HepG2 (cell line): Measurements from ENCODE around the gene WNT2. TPM values are rescaled to one million over a fixed set of nuclear protein-coding genes. Genes with fewer than 3 reads are reported as not detected.

Source experiments
- ATAC-seq: fragments of 200-7000 bp; cut with Tn5 transposase; 3 replicates; pipeline ENCODE4 v1.9.1; 2020; ENCODE audit warnings: mild to moderate bottlenecking, moderate library complexity
- BruUV-seq: library from RNA; stranded (reverse); fragments of 400-500 nt; replicated peaks from 2 replicates; lab custom pipeline; 2021; lab: Mats Ljungman, UMichigan
- CTCF ChIA-PET: fragments of 300-600 bp; formaldehyde crosslinking; extraction: SDS; loops from one replicate; lab custom pipeline; 2021; ENCODE audit warnings: low total read pairs, inconsistent platforms, low intra/inter-chr PET ratio; lab: Yijun Ruan, JAX
- POLR2A ChIA-PET: fragments of 350-600 bp; sonication (Branson Sonifier 250); formaldehyde crosslinking; loops from one replicate; lab custom pipeline; 2020; ENCODE audit warnings: antibody characterized with exemption, inconsistent platforms; lab: Yijun Ruan, JAX
- DNase-seq: peaks from one replicate; pipeline ENCODE4 v3.0.0-alpha.2; 2015; ENCODE audit warnings: low spot score
- FAIRE-seq: peaks from 3 replicates; lab custom pipeline; 2011; peaks lifted over from hg19 to GRCh38; lab: Jason Lieb, UNC
- H2AFZ ChIP-seq: one replicate; pipeline ENCODE4 v1.6.1; 2011; ENCODE audit warnings: low read length, inconsistent platforms
- H3K27ac ChIP-seq: fragments of 300-600 bp; 3 replicates; pipeline ENCODE4 v1.8.0; 2011; ENCODE audit warnings: mixed run types, mild to moderate bottlenecking, mixed read lengths, low read length, inconsistent platforms; ENCODE audit not compliant: insufficient read depth; ENCODE audit errors: extremely low read length
- H3K27me3 ChIP-seq, 2 experiments: fragments of 200-600 bp in 1 of 2; 2 replicates in 1 of 2; 3 replicates in 1 of 2; pipeline versions ENCODE4 v1.6.0 to v1.8.0; 2011; ENCODE audit warnings: low read length in 2 of 2, mild to moderate bottlenecking in 2 of 2, moderate library complexity in 2 of 2, inconsistent platforms in 1 of 2; ENCODE audit not compliant: insufficient read depth in 2 of 2, control insufficient read depth in 1 of 2
- H3K36me3 ChIP-seq, 2 experiments: fragments of 200-600 bp in 1 of 2; replicated peaks in 1 of 2; 2 replicates in 1 of 2; 3 replicates in 1 of 2; pipeline versions ENCODE4 v1.5.1 to v1.8.0; 2011; ENCODE audit warnings: low read length in 2 of 2, inconsistent platforms in 1 of 2; ENCODE audit not compliant: insufficient read depth in 2 of 2, control insufficient read depth in 1 of 2
- H3K4me1 ChIP-seq: 2 replicates; pipeline ENCODE4 v1.5.1; 2012; ENCODE audit warnings: low read length, inconsistent platforms; ENCODE audit not compliant: insufficient read depth
- H3K4me2 ChIP-seq: 2 replicates; pipeline ENCODE4 v1.6.0; 2011; ENCODE audit warnings: low read depth, low read length, inconsistent platforms
- H3K4me3 ChIP-seq, 3 experiments: fragments of 200-600 bp in 1 of 3; sonication (generic), shearing (Covaris generic) in 1 of 3; replicated peaks in 1 of 3; 2 replicates each; pipeline ENCODE4 v1.5.1; 2011 to 2016; ENCODE audit warnings: low read length in 3 of 3, inconsistent platforms in 2 of 3, low read depth in 2 of 3, mild to moderate bottlenecking in 2 of 3, control low read depth in 1 of 3, mixed read lengths in 1 of 3; ENCODE audit not compliant: insufficient read depth in 1 of 3
- H3K79me2 ChIP-seq: one replicate; pipeline ENCODE4 v1.6.1; 2011; ENCODE audit warnings: low read length, inconsistent platforms; ENCODE audit not compliant: insufficient read depth
- H3K9ac ChIP-seq: 2 replicates; pipeline ENCODE4 v1.6.0; 2011; ENCODE audit warnings: mild to moderate bottlenecking, low read depth, low read length, inconsistent platforms; ENCODE audit not compliant: insufficient read depth
- H3K9me3 ChIP-seq: 2 replicates; pipeline ENCODE4 v1.5.1; 2012; ENCODE audit warnings: mild to moderate bottlenecking, low read length
- H4K20me1 ChIP-seq: 2 replicates; pipeline ENCODE4 v1.6.0; 2011; ENCODE audit warnings: inconsistent platforms, mild to moderate bottlenecking, low read length, moderate library complexity; ENCODE audit not compliant: insufficient read depth
- CCAR2 ChIP-seq: fragments of 200-400 bp; formaldehyde crosslinking; optimal IDR thresholded peaks from 2 replicates; pipeline ENCODE3; 2018; ENCODE audit warnings: low read depth, mild to moderate bottlenecking, low read length, moderate library complexity
- CEBPZ ChIP-seq: IDR thresholded peaks from 2 replicates; pipeline ENCODE4 v1.6.1; 2012; ENCODE audit warnings: low read length, improper control_type of control experiment
- DPF2 ChIP-seq: sonication (generic); formaldehyde crosslinking; IDR thresholded peaks from 2 replicates; pipeline ENCODE4 v1.4.0; 2020; ENCODE audit warnings: mild to moderate bottlenecking, low read depth, missing genetic modification reagents, borderline replicate concordance
- ELF3 ChIP-seq: IDR thresholded peaks from 2 replicates; pipeline ENCODE4 v1.6.1; 2016; ENCODE audit warnings: missing genetic modification reagents, missing compliant biosample characterization
- ETV6 ChIP-seq: sonication (generic); formaldehyde crosslinking; conservative IDR thresholded peaks from 2 replicates; pipeline ENCODE4 v1.4.0; 2020; ENCODE audit warnings: missing genetic modification reagents
- GATAD2A ChIP-seq: IDR thresholded peaks from 2 replicates; pipeline ENCODE4 v1.6.1; 2016
- GLI4 ChIP-seq: sonication (generic); formaldehyde crosslinking; IDR thresholded peaks from 2 replicates; pipeline ENCODE4 v1.5.1; 2020; ENCODE audit warnings: missing genetic modification reagents, mild to moderate bottlenecking, moderate library complexity, borderline replicate concordance
- KDM4B ChIP-seq: sonication (generic); formaldehyde crosslinking; IDR thresholded peaks from 2 replicates; pipeline ENCODE4 v1.4.0; 2020; ENCODE audit warnings: missing genetic modification reagents
- MLLT10 ChIP-seq: sonication (generic); formaldehyde crosslinking; IDR thresholded peaks from 2 replicates; pipeline ENCODE4 v1.4.0; 2020; ENCODE audit warnings: missing genetic modification reagents
- MTERF4 ChIP-seq: sonication (generic); formaldehyde crosslinking; IDR thresholded peaks from 2 replicates; pipeline ENCODE4 v1.8.0; 2023; ENCODE audit warnings: mild to moderate bottlenecking, missing genetic modification reagents
- NFRKB ChIP-seq: fragments of 450-650 bp; IDR thresholded peaks from 2 replicates; pipeline ENCODE4 v1.6.1; 2017
- NR2F2 ChIP-seq: IDR thresholded peaks from 2 replicates; pipeline ENCODE4 v1.6.1; 2012; ENCODE audit warnings: low read depth, inconsistent platforms, borderline replicate concordance
- PHF21A ChIP-seq: sonication (generic); formaldehyde crosslinking; IDR thresholded peaks from 2 replicates; pipeline ENCODE4 v1.5.0; 2020; ENCODE audit warnings: mild to moderate bottlenecking, missing genetic modification reagents
- POLR2AphosphoS5 ChIP-seq: IDR thresholded peaks from 2 replicates; pipeline ENCODE4 v1.6.1; 2012; ENCODE audit warnings: low read depth, low read length
- RAD51 ChIP-seq: fragments of 450-650 bp; IDR thresholded peaks from 2 replicates; pipeline ENCODE4 v1.6.1; 2016; ENCODE audit warnings: borderline replicate concordance
- TBX2 ChIP-seq: sonication (generic); formaldehyde crosslinking; IDR thresholded peaks from 2 replicates; pipeline ENCODE4 v1.5.0; 2020; ENCODE audit warnings: missing genetic modification reagents, mild to moderate bottlenecking, borderline replicate concordance
- U2AF2 ChIP-seq: fragments of 200-400 bp; formaldehyde crosslinking; IDR thresholded peaks from 2 replicates; pipeline ENCODE4 v1.6.1; 2017; ENCODE audit warnings: low read depth, mild to moderate bottlenecking, low read length
- ZBTB21 ChIP-seq: sonication (generic); formaldehyde crosslinking; IDR thresholded peaks from 2 replicates; pipeline ENCODE4 v1.4.0; 2020; ENCODE audit warnings: missing genetic modification reagents
- ZIK1 ChIP-seq: sonication (generic); formaldehyde crosslinking; IDR thresholded peaks from 2 replicates; pipeline ENCODE4 v1.5.0; 2020; ENCODE audit warnings: mild to moderate bottlenecking, low read depth, missing genetic modification reagents, borderline replicate concordance
- ZNF20 ChIP-seq: sonication (generic); formaldehyde crosslinking; IDR thresholded peaks from 2 replicates; pipeline ENCODE4 v1.4.0; 2020; ENCODE audit warnings: mild to moderate bottlenecking, moderate library complexity, missing genetic modification reagents
- ZNF30 ChIP-seq: sonication (generic); formaldehyde crosslinking; IDR thresholded peaks from 2 replicates; pipeline ENCODE4 v1.5.0; 2020; ENCODE audit warnings: mild to moderate bottlenecking, missing genetic modification reagents
- ZNF670 ChIP-seq: sonication (generic); formaldehyde crosslinking; IDR thresholded peaks from 2 replicates; pipeline ENCODE4 v1.8.0; 2022; ENCODE audit warnings: mild to moderate bottlenecking, missing genetic modification reagents, borderline replicate concordance
- ZNF782 ChIP-seq: sonication (generic); formaldehyde crosslinking; IDR thresholded peaks from 2 replicates; pipeline ENCODE4 v1.4.0; 2020; ENCODE audit warnings: missing genetic modification reagents, mild to moderate bottlenecking, borderline replicate concordance
- ZNF792 ChIP-seq: IDR thresholded peaks from 2 replicates; pipeline ENCODE4 v1.6.1; 2016
- ZSCAN21 ChIP-seq: sonication (generic); formaldehyde crosslinking; IDR thresholded peaks from 2 replicates; pipeline ENCODE4 v1.8.0; 2022; ENCODE audit warnings: mild to moderate bottlenecking, missing genetic modification reagents, moderate library complexity, borderline replicate concordance
- WGBS: methylation state at CpG from one replicate; pipeline ENCODE4 v1.1.6; 2017; ENCODE audit warnings: low lambda C conversion rate; 5-methylcytosine and 5-hydroxymethylcytosine counted together
- in situ Hi-C: cut with HindIII; loops from 2 replicates; pipeline ENCODE4 v1.10.0; 2017; ENCODE audit warnings: low pct_unique_long_range_greater_than_20kb; ENCODE audit not compliant: extremely low pct_ligation_motif_present
- intact Hi-C: fragments of 100-400 bp; cut with micrococcal nuclease; formaldehyde crosslinking; loops from one replicate; pipeline ENCODE4 v1.10.0; 2022; ENCODE audit not compliant: unreplicated experiment
- polyA plus RNA-seq, 8 experiments: library from polyadenylated mRNA; depleted of rRNA in 3 of 8; stranded (reverse) in 7 of 8; unstranded in 1 of 8; fragments of >200 nt; fragmentation: Illumina TruSeq in 4 of 8; extraction: Trizol in 4 of 8; gene quantifications; 2 replicates each; pipeline versions ENCODE4 v1.2.1 to v1.2.3, GENCODE V29; 2011 to 2016; ENCODE audit warnings: low read depth in 4 of 8, missing spikeins in 1 of 8, mixed read lengths in 1 of 8; ENCODE audit not compliant: insufficient read depth in 1 of 8
- total RNA-seq, 5 experiments: library from RNA; depleted of rRNA; stranded (reverse); fragments of >200 nt; fragmentation: Illumina TruSeq; extraction: Trizol; gene quantifications; 2 replicates each; pipeline ENCODE4 v1.2.3, GENCODE V29; 2016; ENCODE audit warnings: low read depth in 1 of 5

Gene WNT2
- total and polyA plus RNA-seq, 2 of the 13 experiments (the other 11 are each of a cell fraction or from before 2014, with no cell fraction given) = not detected

- TF ChIP-seq ZNF30 (CRISPR knock-in tag) (no peak), MTERF4 (CRISPR knock-in tag) (no peak), ZBTB21 (no peak), NR2F2 (no peak), ZNF782 (CRISPR knock-in tag) (no peak), ZNF792 (no peak), PHF21A (CRISPR knock-in tag) (no peak), RAD51 (no peak), KDM4B (CRISPR knock-in tag) (no peak)
Measured at GRCh38 chr7:117273814-117274225, 49.0 kb downstream of the WNT2 start (continued).

GRCh38 chr7:117273325-117273724 is 49.5 kb downstream of the WNT2 start:
- Histone ChIP-seq H3K27ac (no peak overlapping the region), H3K9ac (no peak overlapping the region), H3K4me1 (no peaks in the 10 kb centered on the region), H3K27me3 (peaks cover 0 to 52% of the 10 kb centered on the region in 2 experiments; a peak in 4 of 5 replicates), H3K9me3 (no peaks in the 10 kb centered on the region), H2AFZ (no peak overlapping the region), H3K36me3 (no peaks in the 10 kb centered on the region), H3K4me3 (no peak overlapping the region), H3K4me2 (no peak overlapping the region), H3K79me2 (no peaks in the 10 kb centered on the region), H4K20me1 (no peaks in the 10 kb centered on the region)
- in situ Hi-C loops (no loop called here), intact Hi-C loops (no loop called here)
- ATAC-seq (no peak), FAIRE-seq (no peak), DNase-seq (no peak)
- BruUV-seq = no TSS peak
- CTCF ChIA-PET = no interaction called here
- POLR2A ChIA-PET = no interaction called here
- WGBS = 1% methylated on average over 2 of the region's 2 CpGs
- TF ChIP-seq MLLT10 (CRISPR knock-in tag) (no peak), NFRKB (no peak), GATAD2A (CRISPR knock-in tag) (no peak), TBX2 (CRISPR knock-in tag) (no peak), DPF2 (no peak), ZNF670 (CRISPR knock-in tag) (no peak), CEBPZ (no peak), ZSCAN21 (CRISPR knock-in tag) (no peak), ETV6 (CRISPR knock-in tag) (no peak), U2AF2 (no peak), POLR2AphosphoS5 (no peak), ZNF20 (CRISPR knock-in tag) (no peak), ELF3 (no peak), CCAR2 (no peak), GLI4 (no peak), ZIK1 (no peak)
